SU-DHL-6 (cell line): ENCODE measurements around the gene VPS4B.

Experiments
- EZH2phosphoT487 ChIP-seq: fragments of 200-600 bp; sonication (generic), shearing (Covaris generic); conservative IDR thresholded peaks from 2 replicates; pipeline ENCODE4 v1.6.1; 2018; ENCODE audit warnings: mild to moderate bottlenecking, antibody characterized with exemption, low read length, moderate library complexity, mixed read lengths
- TF ChIP-seq, protein P1 (sequence below): fragments of 200-600 bp; sonication (generic); IDR thresholded peaks from one replicate; pipeline ENCODE4 v1.5.1; 2017; ENCODE audit warnings: antibody characterized with exemption, mild to moderate bottlenecking, low read length, moderate library complexity; ENCODE audit not compliant: insufficient read depth, poor library complexity, severe bottlenecking

DNA sequence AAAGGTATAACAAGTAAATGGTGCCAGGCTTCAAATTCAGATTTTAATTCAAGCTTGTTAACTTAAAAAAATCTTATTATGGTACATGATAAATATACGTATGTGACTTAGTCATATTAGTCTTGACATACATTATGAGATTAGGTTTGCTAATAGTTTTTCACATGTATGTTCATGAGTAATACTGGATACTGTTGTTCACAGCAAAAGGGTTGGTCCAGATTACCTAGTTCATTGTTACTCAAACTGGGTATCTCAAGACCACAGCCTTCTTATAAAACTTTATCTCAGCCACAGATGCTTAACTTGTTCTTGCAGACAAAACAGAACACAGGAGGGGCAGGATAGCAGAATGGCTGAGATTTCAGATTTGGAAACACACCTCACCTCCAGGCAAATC, 26.8 kb downstream of the VPS4B start:
- TF ChIP-seq, protein P1, sequence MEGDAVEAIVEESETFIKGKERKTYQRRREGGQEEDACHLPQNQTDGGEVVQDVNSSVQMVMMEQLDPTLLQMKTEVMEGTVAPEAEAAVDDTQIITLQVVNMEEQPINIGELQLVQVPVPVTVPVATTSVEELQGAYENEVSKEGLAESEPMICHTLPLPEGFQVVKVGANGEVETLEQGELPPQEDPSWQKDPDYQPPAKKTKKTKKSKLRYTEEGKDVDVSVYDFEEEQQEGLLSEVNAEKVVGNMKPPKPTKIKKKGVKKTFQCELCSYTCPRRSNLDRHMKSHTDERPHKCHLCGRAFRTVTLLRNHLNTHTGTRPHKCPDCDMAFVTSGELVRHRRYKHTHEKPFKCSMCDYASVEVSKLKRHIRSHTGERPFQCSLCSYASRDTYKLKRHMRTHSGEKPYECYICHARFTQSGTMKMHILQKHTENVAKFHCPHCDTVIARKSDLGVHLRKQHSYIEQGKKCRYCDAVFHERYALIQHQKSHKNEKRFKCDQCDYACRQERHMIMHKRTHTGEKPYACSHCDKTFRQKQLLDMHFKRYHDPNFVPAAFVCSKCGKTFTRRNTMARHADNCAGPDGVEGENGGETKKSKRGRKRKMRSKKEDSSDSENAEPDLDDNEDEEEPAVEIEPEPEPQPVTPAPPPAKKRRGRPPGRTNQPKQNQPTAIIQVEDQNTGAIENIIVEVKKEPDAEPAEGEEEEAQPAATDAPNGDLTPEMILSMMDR = no peak
- no peak for TF ChIP-seq EZH2phosphoT487
